ENCODE measurements around the gene B4GALNT4.

DNA sequence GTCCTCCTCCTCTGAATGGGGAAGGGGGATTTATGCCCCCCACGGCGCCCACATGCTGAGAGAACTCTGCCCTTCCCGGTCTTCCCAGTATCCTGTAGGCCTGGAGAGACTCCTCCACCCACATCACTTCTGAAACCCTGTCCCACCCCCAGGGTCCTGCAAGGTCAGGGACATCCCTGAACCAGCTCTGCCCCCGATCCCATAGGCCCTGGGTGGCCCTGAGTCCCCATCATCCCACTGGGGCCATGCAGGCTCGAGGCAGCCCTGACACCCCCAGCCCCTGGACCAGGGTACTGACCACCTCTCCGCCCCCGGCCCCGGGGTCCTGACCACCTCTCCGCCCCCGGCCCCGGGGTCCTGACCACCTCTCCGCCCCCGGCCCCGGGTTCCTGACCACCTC, 11.7 kb downstream of the B4GALNT4 start:
- TF ChIP-seq CEBPB (IDR thresholded peaks at IDR 0.05; ENCODE audit: low read depth, low read length) (no peak), MXI1 (IDR thresholded peaks at IDR 0.05; ENCODE audit: borderline replicate concordance, low read depth, low read length) (no peak), POLR2A (IDR thresholded peaks at IDR 0.05; ENCODE audit: low read depth, low read length) (no peak), NFE2L2 (IDR thresholded peaks at IDR 0.05; ENCODE audit: low read depth, low read length) (no peak)
- TF ChIP-seq, protein P1, sequence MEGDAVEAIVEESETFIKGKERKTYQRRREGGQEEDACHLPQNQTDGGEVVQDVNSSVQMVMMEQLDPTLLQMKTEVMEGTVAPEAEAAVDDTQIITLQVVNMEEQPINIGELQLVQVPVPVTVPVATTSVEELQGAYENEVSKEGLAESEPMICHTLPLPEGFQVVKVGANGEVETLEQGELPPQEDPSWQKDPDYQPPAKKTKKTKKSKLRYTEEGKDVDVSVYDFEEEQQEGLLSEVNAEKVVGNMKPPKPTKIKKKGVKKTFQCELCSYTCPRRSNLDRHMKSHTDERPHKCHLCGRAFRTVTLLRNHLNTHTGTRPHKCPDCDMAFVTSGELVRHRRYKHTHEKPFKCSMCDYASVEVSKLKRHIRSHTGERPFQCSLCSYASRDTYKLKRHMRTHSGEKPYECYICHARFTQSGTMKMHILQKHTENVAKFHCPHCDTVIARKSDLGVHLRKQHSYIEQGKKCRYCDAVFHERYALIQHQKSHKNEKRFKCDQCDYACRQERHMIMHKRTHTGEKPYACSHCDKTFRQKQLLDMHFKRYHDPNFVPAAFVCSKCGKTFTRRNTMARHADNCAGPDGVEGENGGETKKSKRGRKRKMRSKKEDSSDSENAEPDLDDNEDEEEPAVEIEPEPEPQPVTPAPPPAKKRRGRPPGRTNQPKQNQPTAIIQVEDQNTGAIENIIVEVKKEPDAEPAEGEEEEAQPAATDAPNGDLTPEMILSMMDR (conservative IDR thresholded peaks at IDR 0.05; ENCODE audit: low read depth, low read length): no peak
- TF ChIP-seq, protein P2, sequence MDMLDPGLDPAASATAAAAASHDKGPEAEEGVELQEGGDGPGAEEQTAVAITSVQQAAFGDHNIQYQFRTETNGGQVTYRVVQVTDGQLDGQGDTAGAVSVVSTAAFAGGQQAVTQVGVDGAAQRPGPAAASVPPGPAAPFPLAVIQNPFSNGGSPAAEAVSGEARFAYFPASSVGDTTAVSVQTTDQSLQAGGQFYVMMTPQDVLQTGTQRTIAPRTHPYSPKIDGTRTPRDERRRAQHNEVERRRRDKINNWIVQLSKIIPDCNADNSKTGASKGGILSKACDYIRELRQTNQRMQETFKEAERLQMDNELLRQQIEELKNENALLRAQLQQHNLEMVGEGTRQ (IDR thresholded peaks at IDR 0.05; ENCODE audit: low read depth, low read length): no peak
